CMK (cell line): ENCODE results near the gene FLOT2.
A peak's percentile ranks its signal among the peaks of the same experiment; 100 is the strongest.
"Not testable (repeated sequence)": the region's sequence is repeated elsewhere in the genome, so short reads cannot be mapped to it uniquely, and the experiment has no call there.

ENCODE experiments used
- DNase-seq: peaks from one replicate; pipeline ENCODE4 v3.0.0-alpha.2; 2010; ENCODE audit warnings: low read depth

FLOT2 gene

GRCh38 chr17:28916302-28916934 is 18.9 kb upstream of the FLOT2 start:
- DNase-seq = no peak

- DNase-seq = no peak
These were observed 15.4 kb upstream of the FLOT2 start for GRCh38 chr17:28912938-28913333.

- no peak for DNase-seq
These were observed 14.9 kb upstream of the FLOT2 start for GRCh38 chr17:28912281-28912937.

DNA sequence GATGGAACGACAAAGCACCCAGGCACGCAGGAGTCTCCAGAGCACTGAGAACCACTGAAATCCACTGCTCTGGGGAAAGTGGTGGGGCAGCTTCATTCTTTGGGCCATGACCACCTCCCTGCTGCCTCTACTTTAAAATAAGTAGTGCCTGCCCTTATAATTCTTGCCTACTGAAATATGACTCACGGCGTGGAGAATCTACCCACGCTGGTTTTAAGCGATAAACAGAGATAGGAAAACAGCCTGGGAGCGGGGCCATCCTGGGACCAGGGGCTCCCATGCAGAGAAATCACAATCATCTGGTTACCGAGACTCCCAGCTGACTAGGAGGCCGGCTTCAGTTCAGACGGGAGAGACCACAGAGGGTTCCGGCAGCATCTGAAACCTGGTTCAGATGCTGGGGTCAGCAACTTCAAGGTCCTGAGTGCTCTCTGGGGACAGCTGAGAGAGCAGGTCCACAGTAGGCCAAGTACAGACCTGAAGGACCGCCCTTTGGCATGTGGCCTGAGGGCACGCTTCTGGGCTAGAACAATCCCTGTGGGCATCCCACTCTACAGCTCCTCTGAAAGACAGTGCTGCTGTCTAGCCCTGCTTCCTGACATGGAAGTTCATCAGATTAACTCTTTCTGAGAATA is 14.0 kb upstream of the FLOT2 start:
- no peak for DNase-seq

- DNase-seq = no peak
These were observed 13.0 kb upstream of the FLOT2 start for GRCh38 chr17:28910534-28910933.

GRCh38 chr17:28908640-28909167 is 11.2 kb upstream of the FLOT2 start:
- no peak for DNase-seq

DNA sequence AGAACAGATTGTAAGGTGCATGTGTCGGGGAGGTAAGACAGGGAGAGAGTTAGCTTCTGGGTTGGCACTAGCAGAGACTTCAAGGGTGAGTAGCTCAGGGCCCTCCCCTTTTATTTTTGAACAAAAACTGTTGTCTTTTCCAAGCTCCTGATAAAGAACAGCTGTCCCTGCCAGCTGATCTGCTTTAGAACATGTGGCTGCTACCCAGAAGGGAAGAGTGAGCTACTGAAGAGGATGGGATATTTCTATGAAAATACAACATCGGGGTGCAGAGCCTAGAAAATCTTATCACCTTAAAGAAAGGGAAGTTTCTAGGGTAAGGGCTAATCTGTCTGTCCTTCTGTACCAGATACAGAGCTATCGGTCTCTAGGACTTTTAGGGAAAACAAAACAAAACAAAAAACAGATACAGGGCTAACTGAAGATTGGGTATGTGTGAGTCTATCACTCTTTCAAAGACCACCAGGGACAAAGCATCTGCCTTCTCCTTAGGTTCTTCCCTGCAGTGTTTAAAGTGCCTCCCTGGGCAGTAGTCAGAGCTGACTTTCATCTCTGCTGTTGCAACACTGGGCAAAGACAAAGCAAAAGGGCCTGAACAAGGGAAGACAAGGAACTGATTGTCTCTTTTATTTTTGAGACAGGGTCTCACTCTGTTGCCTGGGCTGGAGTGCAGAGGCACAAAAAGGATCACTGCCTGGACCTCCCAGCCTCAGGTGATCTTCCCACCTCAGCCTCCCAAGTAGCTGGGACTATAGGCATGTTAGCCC is 10.4 kb upstream of the FLOT2 start:
- DNase-seq = no peak

- no peak for DNase-seq
These were observed 9.3 kb upstream of the FLOT2 start for GRCh38 chr17:28906706-28907438.

- DNase-seq = no peak
These were observed 8.7 kb upstream of the FLOT2 start for GRCh38 chr17:28906276-28906675.

- no peak for DNase-seq
These were observed 7.3 kb upstream of the FLOT2 start for GRCh38 chr17:28904800-28905199.

GRCh38 chr17:28903546-28903841 is 6.0 kb upstream of the FLOT2 start:
- not testable (repeated sequence) for DNase-seq

DNA sequence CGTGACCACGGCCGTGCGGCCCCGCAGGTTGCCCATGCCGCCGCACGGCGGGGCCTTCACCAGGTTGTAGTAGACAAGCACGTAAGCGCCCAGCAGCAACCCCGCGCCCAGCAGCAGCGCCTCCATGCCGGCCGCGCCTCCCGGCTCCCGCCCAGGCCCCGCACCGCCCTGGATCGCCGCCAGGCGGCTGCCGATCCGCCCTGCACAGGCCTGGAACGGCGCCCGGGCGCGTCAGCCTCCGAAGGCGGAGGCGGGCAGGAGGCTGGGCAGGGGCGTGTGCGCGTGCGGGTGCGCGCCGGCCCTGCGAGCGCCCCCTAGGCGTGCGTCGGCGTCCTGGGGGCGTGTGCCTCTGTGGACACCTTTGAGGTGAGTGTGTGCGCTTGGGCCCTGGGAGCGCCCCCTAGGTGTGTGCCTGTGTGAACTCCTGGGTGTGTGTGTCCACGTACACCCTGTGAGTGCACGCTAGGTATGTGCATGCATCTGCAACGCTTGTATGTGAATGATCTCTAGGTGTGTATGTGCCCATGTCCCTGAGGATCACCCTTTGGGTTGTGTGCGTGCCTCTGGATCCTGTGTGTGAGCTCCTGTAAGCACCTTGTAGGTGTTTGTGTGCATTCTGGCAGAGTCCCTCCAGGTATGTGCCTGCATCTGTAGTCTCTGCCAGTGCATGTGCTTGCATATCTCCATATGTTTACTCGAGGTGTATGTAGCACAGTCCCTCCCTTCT is 5.4 kb upstream of the FLOT2 start, which contains the start of gene DHRS13:
TSS of gene DHRS13 (minus strand) at position 261 of the 727 bp plus-strand sequence. CDS start at position 126, 135 bp downstream.
- DNase-seq = peak; percentile 93

- DNase-seq = peak; percentile 65
These were observed 4.6 kb upstream of the FLOT2 start for GRCh38 chr17:28901866-28902818.

- DNase-seq = no peak
These were observed 3.6 kb upstream of the FLOT2 start for GRCh38 chr17:28900986-28901726.

- no peak for DNase-seq
These were observed 1.8 kb upstream of the FLOT2 start for GRCh38 chr17:28899212-28899815.

DNA sequence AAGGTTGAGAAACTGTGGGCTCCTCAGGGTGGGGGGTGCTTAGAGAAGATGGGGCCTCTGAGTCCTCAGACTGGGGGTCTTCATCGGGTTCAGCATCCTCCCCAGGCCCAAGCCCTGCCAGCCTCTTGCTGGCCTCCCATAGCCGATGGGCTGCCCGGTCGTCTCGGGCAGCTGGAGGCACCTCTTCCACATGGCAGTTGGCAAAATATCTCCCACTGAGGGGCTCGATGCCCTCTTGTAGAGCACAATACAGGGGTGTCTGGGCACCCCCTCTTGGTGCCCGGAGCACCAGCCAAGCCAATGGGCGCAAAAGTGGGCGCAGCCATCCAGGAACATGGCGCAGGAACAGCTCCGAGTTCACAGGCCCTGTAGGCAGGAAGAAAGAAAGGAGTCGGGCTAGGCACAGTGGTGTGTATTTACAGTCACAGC is 1.0 kb upstream of the FLOT2 start:
- DNase-seq = no peak

DNA sequence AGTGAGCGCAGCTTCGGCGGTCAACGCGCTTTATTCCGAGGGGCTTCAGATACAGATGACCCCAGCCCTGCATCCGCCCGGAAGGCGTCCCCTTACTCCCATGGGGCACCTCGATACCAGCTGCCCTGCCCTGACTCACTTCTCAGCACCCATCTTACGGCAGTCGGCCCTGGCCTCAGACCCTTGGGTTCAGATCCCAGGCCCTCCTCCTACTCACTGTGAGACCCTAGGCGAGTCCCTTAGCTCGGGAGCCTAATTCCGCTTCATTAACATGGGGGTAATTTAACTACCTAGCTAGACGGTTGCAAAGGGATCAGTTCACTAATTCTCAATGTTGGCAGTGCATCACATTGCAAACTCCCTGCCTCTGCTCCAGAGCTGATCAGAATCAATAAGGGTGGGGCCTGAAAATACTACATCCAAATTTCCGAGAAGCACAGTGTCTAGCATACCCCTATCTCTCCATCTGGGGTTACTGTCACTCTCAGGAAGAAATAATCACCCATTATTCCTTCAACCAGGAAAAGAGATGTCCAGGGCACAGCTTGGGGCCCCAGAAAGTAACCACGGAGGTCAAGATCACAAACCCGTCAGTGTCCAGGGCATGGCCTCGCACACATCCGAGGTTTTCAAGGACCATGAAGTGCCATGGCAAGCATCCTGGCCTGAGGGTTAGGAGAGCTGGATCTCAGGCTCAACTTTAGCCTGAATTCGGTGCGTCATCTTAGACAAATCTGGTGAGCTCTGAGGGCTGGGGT is 415 bp upstream of the FLOT2 start:
- no peak for DNase-seq

DNA sequence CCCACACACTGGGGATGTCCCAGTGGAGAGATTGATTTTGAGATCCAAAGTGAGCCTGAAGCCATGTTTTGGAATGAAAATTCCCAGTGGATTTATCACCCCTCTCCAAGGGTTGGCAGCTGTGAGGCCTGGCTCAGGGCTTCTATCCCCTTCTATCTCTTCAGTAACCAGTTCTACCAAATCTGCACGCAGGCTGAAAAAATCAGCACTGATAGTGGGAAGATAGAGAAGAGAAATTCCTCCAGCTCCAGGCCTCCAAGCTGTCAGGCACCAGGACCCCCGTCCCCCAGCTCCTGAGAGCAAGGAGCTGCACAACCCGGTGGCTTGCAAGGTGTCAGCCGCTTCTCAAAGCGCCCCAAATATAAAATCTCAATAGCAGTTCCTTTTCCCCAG is 1.0 kb downstream of the FLOT2 start:
- DNase-seq = no peak
